ENCODE results near the gene TRIM62.

TRIM62 gene

GRCh38 chr1:33120436-33121231 is 61.2 kb downstream of the TRIM62 start:
- no peaks in the 10 kb centered on the region for H3K27me3 ChIP-seq (ENCODE audit: control insufficient read depth, insufficient read depth, low read length)
- H3K79me2 ChIP-seq: no peaks in the 10 kb centered on the region
- no peak overlapping the region for H3K4me2 ChIP-seq (ENCODE audit: low read length)
- no peak for TF ChIP-seq CTCF (IDR thresholded peaks at IDR 0.05)
- H3K4me3 ChIP-seq (ENCODE audit: low read depth, low read length): no peak overlapping the region
- no peak overlapping the region for H3K27ac ChIP-seq
- no peaks in the 10 kb centered on the region for H3K36me3 ChIP-seq (ENCODE audit: control insufficient read depth, insufficient read depth, low read length)
- no peak overlapping the region for H2AFZ ChIP-seq
- no peaks in the 10 kb centered on the region for H3K4me1 ChIP-seq
- no peaks in the 10 kb centered on the region for H3K9me3 ChIP-seq (ENCODE audit: control insufficient read depth, low read length)
- H3K9ac ChIP-seq: no peak overlapping the region

GRCh38 chr1:33119532-33120217 is 62.2 kb downstream of the TRIM62 start:
- Histone ChIP-seq H3K4me3 (ENCODE audit: low read depth, low read length) (no peak overlapping the region), H3K9ac (no peak overlapping the region), H3K9me3 (ENCODE audit: control insufficient read depth, low read length) (no peaks in the 10 kb centered on the region), H2AFZ (no peak overlapping the region), H3K4me1 (no peaks in the 10 kb centered on the region), H3K27ac (no peak overlapping the region), H3K27me3 (ENCODE audit: control insufficient read depth, insufficient read depth, low read length) (no peaks in the 10 kb centered on the region), H3K79me2 (no peaks in the 10 kb centered on the region), H3K4me2 (ENCODE audit: low read length) (no peak overlapping the region), H3K36me3 (ENCODE audit: control insufficient read depth, insufficient read depth, low read length) (no peaks in the 10 kb centered on the region)
- no peak for TF ChIP-seq CTCF (IDR thresholded peaks at IDR 0.05)

GRCh38 chr1:33119050-33119449 is 62.8 kb downstream of the TRIM62 start:
- Histone ChIP-seq H3K4me2 (ENCODE audit: low read length) (no peak overlapping the region), H2AFZ (no peak overlapping the region), H3K79me2 (no peaks in the 10 kb centered on the region), H3K27ac (no peak overlapping the region), H3K9ac (no peak overlapping the region), H3K27me3 (ENCODE audit: control insufficient read depth, insufficient read depth, low read length) (no peaks in the 10 kb centered on the region), H3K4me3 (ENCODE audit: low read depth, low read length) (no peak overlapping the region), H3K36me3 (ENCODE audit: control insufficient read depth, insufficient read depth, low read length) (no peaks in the 10 kb centered on the region), H3K4me1 (no peaks in the 10 kb centered on the region), H3K9me3 (ENCODE audit: control insufficient read depth, low read length) (no peaks in the 10 kb centered on the region)
- no peak for TF ChIP-seq CTCF (IDR thresholded peaks at IDR 0.05)

GRCh38 chr1:33118274-33118673 is 63.6 kb downstream of the TRIM62 start:
- no peaks in the 10 kb centered on the region for H3K9me3 ChIP-seq (ENCODE audit: control insufficient read depth, low read length)
- no peaks in the 10 kb centered on the region for H3K4me1 ChIP-seq
- H3K4me2 ChIP-seq (ENCODE audit: low read length): no peak overlapping the region
- no peak for TF ChIP-seq CTCF (IDR thresholded peaks at IDR 0.05)
- H3K79me2 ChIP-seq: no peaks in the 10 kb centered on the region
- no peaks in the 10 kb centered on the region for H3K36me3 ChIP-seq (ENCODE audit: control insufficient read depth, insufficient read depth, low read length)
- H3K27me3 ChIP-seq (ENCODE audit: control insufficient read depth, insufficient read depth, low read length): no peaks in the 10 kb centered on the region
- H3K9ac ChIP-seq: no peak overlapping the region
- no peak overlapping the region for H3K4me3 ChIP-seq (ENCODE audit: low read depth, low read length)
- H2AFZ ChIP-seq: no peak overlapping the region
- H3K27ac ChIP-seq: no peak overlapping the region
